PC-3 (cell line): Measurements from ENCODE around the gene PAEP. TPM values are rescaled to one million over a fixed set of nuclear protein-coding genes. Genes with fewer than 3 reads are reported as not detected.
"Not testable (repeated sequence)": the region's sequence is repeated elsewhere in the genome, so short reads cannot be mapped to it uniquely, and the experiment has no call there.

ENCODE experiments used
- ATAC-seq: fragments of 200-7000 bp; cut with Tn5 transposase; 2 replicates; pipeline ENCODE4 v1.9.1; 2020; ENCODE audit warnings: mild to moderate bottlenecking, moderate library complexity
- BruUV-seq: library from RNA; stranded (reverse); fragments of 400-500 nt; replicated peaks from 2 replicates; lab custom pipeline; 2021; lab: Mats Ljungman, UMichigan
- CTCF ChIA-PET: fragments of 300-600 bp; sonication (Branson Sonifier 250); formaldehyde crosslinking; loops from one replicate; lab custom pipeline; 2022; ENCODE audit warnings: antibody characterized with exemption; lab: Charles Lee
- POLR2A ChIA-PET: fragments of 300-600 bp; sonication (Branson Sonifier 250); formaldehyde crosslinking; loops from one replicate; lab custom pipeline; 2022; ENCODE audit warnings: antibody characterized with exemption; ENCODE audit not compliant: unreplicated experiment; lab: Charles Lee
- DNase-seq: peaks from one replicate; pipeline ENCODE4 v3.0.0-alpha.2; 2015
- H2AFZ ChIP-seq: fragments of 300-600 bp; sonication (generic); 2 replicates; pipeline ENCODE4 v1.6.0; 2016; ENCODE audit warnings: antibody characterized with exemption, low read length
- H3F3A ChIP-seq: fragments of 300-600 bp; sonication (generic); one replicate; pipeline ENCODE4 v1.6.0; 2017; ENCODE audit warnings: antibody characterized with exemption, low read length, control low read depth, mild to moderate bottlenecking; ENCODE audit not compliant: unreplicated experiment
- H3K27ac ChIP-seq: fragments of 300-600 bp; sonication (generic); 2 replicates; pipeline ENCODE4 v1.5.1; 2016; ENCODE audit warnings: mild to moderate bottlenecking, low read length
- H3K27me3 ChIP-seq: fragments of 300-600 bp; sonication (generic); 2 replicates; pipeline ENCODE4 v1.6.1; 2016; ENCODE audit warnings: low read length, mixed read lengths
- H3K36me3 ChIP-seq: fragments of 300-600 bp; sonication (generic); 2 replicates; pipeline ENCODE4 v1.6.1; 2016; ENCODE audit warnings: low read depth, mixed run types, low read length, mixed read lengths
- H3K4me1 ChIP-seq: fragments of 300-600 bp; sonication (generic); 2 replicates; pipeline ENCODE4 v1.5.1; 2016; ENCODE audit warnings: low read length; ENCODE audit not compliant: insufficient read depth
- H3K4me2 ChIP-seq: fragments of 300-600 bp; sonication (generic); 2 replicates; pipeline ENCODE4 v1.6.0; 2016; ENCODE audit warnings: low read length
- H3K4me3 ChIP-seq: fragments of 300-600 bp; sonication (generic); 2 replicates; pipeline ENCODE4 v1.5.1; 2016; ENCODE audit warnings: mild to moderate bottlenecking, low read length, mixed read lengths
- H3K79me2 ChIP-seq: fragments of 300-600 bp; sonication (generic); 2 replicates; pipeline ENCODE4 v1.6.1; 2017; ENCODE audit warnings: low read length, mixed read lengths
- H3K9ac ChIP-seq: fragments of 300-600 bp; sonication (generic); 2 replicates; pipeline ENCODE4 v1.6.0; 2016; ENCODE audit warnings: mild to moderate bottlenecking, low read length
- H3K9me2 ChIP-seq: fragments of 300-600 bp; sonication (generic); replicated peaks from 2 replicates; pipeline ENCODE4 v1.6.1; 2016; ENCODE audit warnings: mixed run types, low read length, mixed read lengths
- H3K9me3 ChIP-seq: fragments of 300-600 bp; sonication (generic); 2 replicates; pipeline ENCODE4 v1.6.1; 2016; ENCODE audit warnings: low read length, mixed read lengths
- H4K20me1 ChIP-seq: fragments of 300-600 bp; sonication (generic); 2 replicates; pipeline ENCODE4 v1.6.1; 2016; ENCODE audit warnings: low read length, mixed read lengths
- CTCF ChIP-seq: fragments of 300-600 bp; sonication (generic); conservative IDR thresholded peaks from 2 replicates; pipeline ENCODE4 v1.5.1; 2017; ENCODE audit warnings: antibody characterized with exemption, low read depth, mild to moderate bottlenecking, low read length
- EZH2 ChIP-seq: fragments of 300-600 bp; sonication (generic); IDR thresholded peaks from one replicate; pipeline ENCODE4 v1.6.1; 2017; ENCODE audit warnings: antibody characterized with exemption, mild to moderate bottlenecking, low read length; ENCODE audit not compliant: unreplicated experiment
- EZH2phosphoT487 ChIP-seq: fragments of 300-600 bp; sonication (generic); IDR thresholded peaks from 2 replicates; pipeline ENCODE4 v1.6.1; 2018; ENCODE audit warnings: mild to moderate bottlenecking, antibody characterized with exemption, low read length, borderline replicate concordance
- intact Hi-C: fragments of 100-400 bp; cut with micrococcal nuclease; formaldehyde crosslinking; loops from 2 replicates; pipeline ENCODE4 v1.9.0; 2023
- total RNA-seq: library from RNA; depleted of rRNA; stranded (reverse); fragments of >200 nt; gene quantifications from 2 replicates; pipeline ENCODE4 v1.2.3, GENCODE V29; 2014

The PAEP gene
- total RNA-seq, 1 experiment from 2014 or later: not detected

GRCh38 chr9:135534826-135535225 lies 26.7 kb upstream of the PAEP start:
- CTCF ChIA-PET, DNase-seq, intact Hi-C loops, H4K20me1 ChIP-seq, H3K4me3 ChIP-seq, H3K9me2 ChIP-seq, H3K36me3 ChIP-seq, ATAC-seq, H3K4me1 ChIP-seq, H3K9me3 ChIP-seq, H3K4me2 ChIP-seq, H2AFZ ChIP-seq, BruUV-seq, H3F3A ChIP-seq, H3K27ac ChIP-seq, H3K9ac ChIP-seq, H3K79me2 ChIP-seq, POLR2A ChIA-PET: not testable (repeated sequence)
- peaks cover 19% of the 10 kb centered on the region for H3K27me3 ChIP-seq

GRCh38 chr9:135535631-135536030 lies 25.9 kb upstream of the PAEP start:
- H3K9ac ChIP-seq, DNase-seq, H3K4me3 ChIP-seq, H3K4me1 ChIP-seq, H2AFZ ChIP-seq, H3K9me3 ChIP-seq, ATAC-seq, BruUV-seq, POLR2A ChIA-PET, H3F3A ChIP-seq, H3K27ac ChIP-seq, H3K4me2 ChIP-seq, intact Hi-C loops, H3K79me2 ChIP-seq, H3K36me3 ChIP-seq, CTCF ChIA-PET, H4K20me1 ChIP-seq, H3K9me2 ChIP-seq: not testable (repeated sequence)
- peaks cover 19% of the 10 kb centered on the region for H3K27me3 ChIP-seq

- BruUV-seq: no TSS peak
- Histone ChIP-seq H2AFZ (no peak overlapping the region), H3K36me3 (no peaks in the 10 kb centered on the region), H3K27ac (no peak overlapping the region), H3K9me3 (no peaks in the 10 kb centered on the region), H3F3A (no peaks in the 10 kb centered on the region), H3K9me2 (no peaks in the 10 kb centered on the region), H3K79me2 (no peaks in the 10 kb centered on the region), H3K4me3 (no peak overlapping the region), H3K9ac (no peak overlapping the region), H3K27me3 (peaks cover 19% of the 10 kb centered on the region), H3K4me1 (no peaks in the 10 kb centered on the region), H4K20me1 (no peaks in the 10 kb centered on the region), H3K4me2 (no peak overlapping the region)
- intact Hi-C loops: no loop called here
- TF ChIP-seq CTCF (no peak), EZH2 (no peak), EZH2phosphoT487 (no peak)
- ATAC-seq (no peak), DNase-seq (no peak)
- CTCF ChIA-PET: no interaction called here
- POLR2A ChIA-PET: no interaction called here
Measured at GRCh38 chr9:135536216-135536615, 25.3 kb upstream of the PAEP start.

- POLR2A ChIA-PET, CTCF ChIA-PET, intact Hi-C loops, H3K9ac ChIP-seq, H3K36me3 ChIP-seq, H3F3A ChIP-seq, H4K20me1 ChIP-seq, H3K4me1 ChIP-seq, H2AFZ ChIP-seq, BruUV-seq, H3K9me3 ChIP-seq, H3K9me2 ChIP-seq, H3K79me2 ChIP-seq, ATAC-seq, H3K4me3 ChIP-seq, H3K27ac ChIP-seq: not testable (repeated sequence)
- Histone ChIP-seq H3K27me3 (peaks cover 11% of the 10 kb centered on the region), H3K4me2 (0 out of 2 replicates have a peak overlapping the region, but pooled peaks have one; percentile 19)
- peak; percentile 41 for DNase-seq
Measured at GRCh38 chr9:135543262-135543894, 18.2 kb upstream of the PAEP start.
